Right atrium auricular region (tissue), 2 donors: Measurements from ENCODE around the gene ACR. TPM values are rescaled to one million over a fixed set of nuclear protein-coding genes. Genes with fewer than 3 reads are reported as not detected.

Source experiments
- DNase-seq: peaks from one replicate; pipeline ENCODE4 v3.0.0-alpha.2; 2019; ENCODE audit warnings: low spot score
- H3K27ac ChIP-seq, 2 donors: fragments of 200-600 bp; sonication (generic); 1 replicate in 1 of 2; 2 replicates in 1 of 2; pipeline ENCODE4 v1.5.1; 2016 to 2019
- H3K27me3 ChIP-seq, 2 donors: fragments of 200-600 bp; sonication (generic); one replicate each; pipeline versions ENCODE4 v1.5.1 to v1.6.0; 2017 to 2019
- H3K36me3 ChIP-seq: fragments of 200-600 bp; sonication (generic); one replicate; pipeline ENCODE4 v1.5.1; 2016
- H3K4me1 ChIP-seq, 2 donors: fragments of 200-600 bp; sonication (generic); one replicate each; pipeline versions ENCODE4 v1.5.1 to v1.6.0; 2017 to 2019
- H3K4me3 ChIP-seq, 2 donors: fragments of 200-600 bp; sonication (generic); 1 replicate in 1 of 2; 2 replicates in 1 of 2; pipeline ENCODE4 v1.5.1; 2017 to 2019; ENCODE audit warnings: mild to moderate bottlenecking in 1 of 2, moderate library complexity in 1 of 2
- H3K9me3 ChIP-seq, 2 donors: fragments of 200-600 bp; sonication (generic); one replicate each; pipeline ENCODE4 v1.5.1; 2019
- total RNA-seq, 2 donors: library from RNA; depleted of rRNA; stranded (reverse); fragments of >200 nt; gene quantifications; one replicate each; pipeline ENCODE4 v1.1.0, GENCODE V29; 2016
- TF ChIP-seq, protein P1 (sequence below), 2 donors: fragments of 200-600 bp; sonication (generic); IDR thresholded peaks; one replicate each; pipeline ENCODE4 v1.5.1; 2019; ENCODE audit warnings: antibody characterized with exemption in 2 of 2

The ACR gene
- total RNA-seq, 2 donors from 2014 or later, result 0.39 TPM; not detected in 1

- Histone ChIP-seq H3K4me1 (peaks cover 0 to 24% of the 10 kb centered on the region in 2 donors), H3K27me3 (no peaks in the 10 kb centered on the region), H3K9me3 (no peaks in the 10 kb centered on the region), H3K36me3 (peaks cover 5% of the 10 kb centered on the region), H3K4me3 (no peak overlapping the region), H3K27ac (no peak overlapping the region)
- DNase-seq, result no peak
- TF ChIP-seq, protein P1, sequence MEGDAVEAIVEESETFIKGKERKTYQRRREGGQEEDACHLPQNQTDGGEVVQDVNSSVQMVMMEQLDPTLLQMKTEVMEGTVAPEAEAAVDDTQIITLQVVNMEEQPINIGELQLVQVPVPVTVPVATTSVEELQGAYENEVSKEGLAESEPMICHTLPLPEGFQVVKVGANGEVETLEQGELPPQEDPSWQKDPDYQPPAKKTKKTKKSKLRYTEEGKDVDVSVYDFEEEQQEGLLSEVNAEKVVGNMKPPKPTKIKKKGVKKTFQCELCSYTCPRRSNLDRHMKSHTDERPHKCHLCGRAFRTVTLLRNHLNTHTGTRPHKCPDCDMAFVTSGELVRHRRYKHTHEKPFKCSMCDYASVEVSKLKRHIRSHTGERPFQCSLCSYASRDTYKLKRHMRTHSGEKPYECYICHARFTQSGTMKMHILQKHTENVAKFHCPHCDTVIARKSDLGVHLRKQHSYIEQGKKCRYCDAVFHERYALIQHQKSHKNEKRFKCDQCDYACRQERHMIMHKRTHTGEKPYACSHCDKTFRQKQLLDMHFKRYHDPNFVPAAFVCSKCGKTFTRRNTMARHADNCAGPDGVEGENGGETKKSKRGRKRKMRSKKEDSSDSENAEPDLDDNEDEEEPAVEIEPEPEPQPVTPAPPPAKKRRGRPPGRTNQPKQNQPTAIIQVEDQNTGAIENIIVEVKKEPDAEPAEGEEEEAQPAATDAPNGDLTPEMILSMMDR (IDR thresholded peaks at IDR 0.05), result no peak
Observed at GRCh38 chr22:50713571-50714056, 24.4 kb upstream of the ACR start.

GRCh38 chr22:50714150-50714549, 23.9 kb upstream of the ACR start:
- H3K27me3 ChIP-seq, result no peaks in the 10 kb centered on the region
- H3K4me3 ChIP-seq, result no peak overlapping the region
- TF ChIP-seq, protein P1 (IDR thresholded peaks at IDR 0.05), result no peak
- peaks cover 5% of the 10 kb centered on the region for H3K36me3 ChIP-seq
- H3K4me1 ChIP-seq, result peaks cover 0 to 24% of the 10 kb centered on the region in 2 donors
- DNase-seq, result no peak
- no peak overlapping the region for H3K27ac ChIP-seq
- H3K9me3 ChIP-seq, result no peaks in the 10 kb centered on the region

DNA sequence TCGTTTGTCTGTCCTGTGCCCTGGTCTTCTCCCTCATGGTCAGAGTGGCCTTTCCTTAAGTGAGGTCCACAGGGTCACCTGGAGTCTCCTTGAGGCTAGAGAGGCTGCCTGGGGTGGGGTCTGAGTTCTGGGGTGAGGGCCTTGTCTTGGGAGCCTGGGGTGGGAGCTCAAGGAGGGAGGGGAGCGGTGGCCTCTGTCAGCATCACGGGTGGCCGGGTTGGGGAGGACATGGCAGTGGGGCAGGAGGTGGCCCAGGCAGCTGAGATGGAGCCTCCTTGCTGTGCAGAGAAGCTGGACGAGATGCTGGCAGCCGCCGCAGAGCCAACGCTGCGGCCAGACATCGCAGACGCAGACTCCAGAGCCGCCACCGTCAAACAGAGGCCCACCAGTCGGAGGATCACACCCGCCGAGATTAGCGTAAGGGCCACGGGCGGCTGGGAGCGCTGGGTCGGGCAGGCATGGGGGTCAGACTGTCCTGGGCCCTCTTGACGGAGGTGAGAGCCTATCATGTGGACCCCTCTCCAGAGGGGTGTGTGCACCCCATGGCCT, 23.3 kb upstream of the ACR start:
- H3K4me1 ChIP-seq, result peaks cover 0 to 24% of the 10 kb centered on the region in 2 donors
- no peak overlapping the region for H3K4me3 ChIP-seq
- H3K9me3 ChIP-seq, result no peaks in the 10 kb centered on the region
- H3K36me3 ChIP-seq, result peaks cover 5% of the 10 kb centered on the region
- no peaks in the 10 kb centered on the region for H3K27me3 ChIP-seq
- DNase-seq, result no peak
- TF ChIP-seq, protein P1 (IDR thresholded peaks at IDR 0.05), result no peak
- H3K27ac ChIP-seq, result no peak overlapping the region

- TF ChIP-seq, protein P1 (IDR thresholded peaks at IDR 0.05), result no peak
- Histone ChIP-seq H3K9me3 (no peaks in the 10 kb centered on the region), H3K27ac (no peak overlapping the region), H3K27me3 (no peaks in the 10 kb centered on the region), H3K4me3 (no peak overlapping the region), H3K4me1 (peaks cover 0 to 28% of the 10 kb centered on the region in 2 donors), H3K36me3 (peaks cover 5% of the 10 kb centered on the region)
- no peak for DNase-seq
Observed at GRCh38 chr22:50715250-50715649, 22.8 kb upstream of the ACR start.

GRCh38 chr22:50715776-50716175, 22.2 kb upstream of the ACR start:
- Histone ChIP-seq H3K4me1 (peaks cover 0 to 29% of the 10 kb centered on the region in 2 donors), H3K36me3 (peaks cover 5% of the 10 kb centered on the region), H3K27ac (no peak overlapping the region), H3K4me3 (no peak overlapping the region), H3K27me3 (no peaks in the 10 kb centered on the region), H3K9me3 (no peaks in the 10 kb centered on the region)
- DNase-seq, result no peak
- TF ChIP-seq, protein P1 (IDR thresholded peaks at IDR 0.05), result no peak
